Colonic mucosa (tissue), 4 donors: ENCODE results near the gene CLTCL1. TPM values are rescaled to one million over a fixed set of nuclear protein-coding genes. Genes with fewer than 3 reads are reported as not detected.

Source experiments
- DNase-seq: peaks from one replicate; pipeline ENCODE4 v3.0.0-alpha.2; 2020
- H3K27ac ChIP-seq: fragments of 200-600 bp; one replicate; pipeline ENCODE4 v1.8.0; 2021
- H3K27me3 ChIP-seq: fragments of 200-600 bp; one replicate; pipeline ENCODE4 v1.8.0; 2021
- H3K36me3 ChIP-seq: fragments of 200-600 bp; one replicate; pipeline ENCODE4 v1.8.0; 2021
- H3K4me1 ChIP-seq: fragments of 200-600 bp; one replicate; pipeline ENCODE4 v1.8.0; 2021; ENCODE audit warnings: mild to moderate bottlenecking
- H3K4me3 ChIP-seq: fragments of 200-600 bp; one replicate; pipeline ENCODE4 v1.8.0; 2021
- H3K9ac ChIP-seq, 2 donors: one replicate each; pipeline ENCODE4 v1.7.0; 2013; ENCODE audit warnings: control low read depth in 2 of 2, low read depth in 2 of 2, low read length in 2 of 2
- H3K9me3 ChIP-seq: fragments of 200-600 bp; one replicate; pipeline ENCODE4 v1.8.0; 2021
- intact Hi-C: fragments of 100-400 bp; cut with DNase I; formaldehyde crosslinking; loops from one replicate; pipeline ENCODE4 v1.14.1; 2022
- total RNA-seq, 2 donors: library from RNA; stranded (reverse); fragmentation: NEBNext Ultra II Directional in 1 of 2; extraction: Animal tissue kit (Norgen Biotek cat#: 25700) in 1 of 2; gene quantifications; one replicate each; pipeline ENCODE4 v1.2.1, GENCODE V29; 2021
- TF ChIP-seq, protein P1 (sequence below): fragments of 200-600 bp; IDR thresholded peaks from one replicate; pipeline ENCODE4 v1.8.0; 2022; ENCODE audit warnings: antibody characterized with exemption, mild to moderate bottlenecking
- donor health status: healthy.
- donor health status: DM: no; HTN: no; CAD: no.
- donor health status: DM: no; HTN: no; CAD: no.

The CLTCL1 gene
- total RNA-seq, 2 donors from 2014 or later, result 3.4 to 3.5 TPM

DNA sequence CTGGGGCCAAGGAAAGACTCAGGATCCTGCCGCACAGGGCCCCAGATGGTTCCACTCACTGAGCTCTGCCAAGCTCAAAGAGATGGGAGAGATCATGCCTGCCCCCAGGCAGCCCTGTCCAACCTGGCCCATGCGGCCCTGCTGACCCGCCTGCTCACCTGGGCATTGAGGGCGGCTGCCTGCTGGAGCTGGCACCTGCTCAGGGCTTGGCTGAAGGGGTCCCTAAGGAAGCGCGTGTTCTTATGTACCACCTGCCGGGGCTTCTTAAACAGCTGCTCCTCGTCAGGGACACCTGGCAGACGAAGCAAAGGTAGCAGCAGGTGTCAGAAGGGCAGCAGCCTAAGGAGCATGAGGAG, 152.5 kb downstream of the CLTCL1 start:
- Histone ChIP-seq H3K9me3 (no peaks in the 10 kb centered on the region), H3K4me3 (no peak overlapping the region), H3K9ac (no peak overlapping the region), H3K4me1 (peaks cover 6% of the 10 kb centered on the region), H3K27ac (no peak overlapping the region), H3K27me3 (no peaks in the 10 kb centered on the region), H3K36me3 (peaks cover 18% of the 10 kb centered on the region)
- TF ChIP-seq, protein P1, sequence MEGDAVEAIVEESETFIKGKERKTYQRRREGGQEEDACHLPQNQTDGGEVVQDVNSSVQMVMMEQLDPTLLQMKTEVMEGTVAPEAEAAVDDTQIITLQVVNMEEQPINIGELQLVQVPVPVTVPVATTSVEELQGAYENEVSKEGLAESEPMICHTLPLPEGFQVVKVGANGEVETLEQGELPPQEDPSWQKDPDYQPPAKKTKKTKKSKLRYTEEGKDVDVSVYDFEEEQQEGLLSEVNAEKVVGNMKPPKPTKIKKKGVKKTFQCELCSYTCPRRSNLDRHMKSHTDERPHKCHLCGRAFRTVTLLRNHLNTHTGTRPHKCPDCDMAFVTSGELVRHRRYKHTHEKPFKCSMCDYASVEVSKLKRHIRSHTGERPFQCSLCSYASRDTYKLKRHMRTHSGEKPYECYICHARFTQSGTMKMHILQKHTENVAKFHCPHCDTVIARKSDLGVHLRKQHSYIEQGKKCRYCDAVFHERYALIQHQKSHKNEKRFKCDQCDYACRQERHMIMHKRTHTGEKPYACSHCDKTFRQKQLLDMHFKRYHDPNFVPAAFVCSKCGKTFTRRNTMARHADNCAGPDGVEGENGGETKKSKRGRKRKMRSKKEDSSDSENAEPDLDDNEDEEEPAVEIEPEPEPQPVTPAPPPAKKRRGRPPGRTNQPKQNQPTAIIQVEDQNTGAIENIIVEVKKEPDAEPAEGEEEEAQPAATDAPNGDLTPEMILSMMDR, result no peak
- intact Hi-C loops, result no loop called here
- DNase-seq, result no peak

DNA sequence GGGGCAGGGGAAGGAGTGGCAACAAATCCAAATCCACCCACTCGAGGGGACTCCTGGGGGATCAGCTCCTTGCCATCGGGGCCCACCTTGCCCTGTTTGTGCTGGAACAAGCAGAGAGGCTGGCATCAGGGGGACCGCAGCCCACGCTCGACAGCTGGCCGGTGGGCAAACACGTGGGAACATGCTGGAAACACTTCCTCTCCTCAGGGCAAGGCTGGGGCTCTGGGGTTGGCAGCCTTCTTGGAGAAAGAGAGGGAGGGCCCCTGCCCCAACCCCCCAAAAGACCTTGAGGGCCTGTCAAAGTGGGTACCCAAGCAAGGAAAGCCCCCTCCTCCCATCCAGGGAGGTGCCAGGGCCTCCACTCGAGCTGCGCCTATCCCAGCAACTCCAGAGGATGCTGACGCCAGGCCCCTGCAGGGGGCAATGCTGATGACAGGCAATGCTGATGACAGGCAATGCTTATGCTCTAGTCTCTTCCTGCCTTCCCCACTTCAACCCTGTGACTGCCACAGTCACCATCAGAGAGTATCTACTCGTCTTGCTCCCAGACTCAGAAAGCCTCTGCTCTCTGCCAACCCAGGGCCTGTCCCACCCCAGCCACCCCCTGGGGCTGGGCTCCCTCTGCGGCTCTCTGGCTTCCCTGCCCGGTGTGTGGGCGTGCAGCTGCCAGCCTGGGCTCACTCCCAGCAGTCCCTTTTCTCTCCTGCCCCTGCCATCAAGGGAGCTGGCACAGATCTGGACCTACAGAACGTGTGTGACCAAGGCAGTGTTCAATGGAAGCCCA, 153.1 kb downstream of the CLTCL1 start:
- Histone ChIP-seq H3K4me3 (no peak overlapping the region), H3K27ac (no peak overlapping the region), H3K27me3 (no peaks in the 10 kb centered on the region), H3K4me1 (peaks cover under 1% of the 10 kb centered on the region), H3K9me3 (no peaks in the 10 kb centered on the region), H3K9ac (no peak overlapping the region), H3K36me3 (peaks cover 22% of the 10 kb centered on the region)
- intact Hi-C loops, result no loop called here
- TF ChIP-seq, protein P1, result no peak
- DNase-seq, result no peak

DNA sequence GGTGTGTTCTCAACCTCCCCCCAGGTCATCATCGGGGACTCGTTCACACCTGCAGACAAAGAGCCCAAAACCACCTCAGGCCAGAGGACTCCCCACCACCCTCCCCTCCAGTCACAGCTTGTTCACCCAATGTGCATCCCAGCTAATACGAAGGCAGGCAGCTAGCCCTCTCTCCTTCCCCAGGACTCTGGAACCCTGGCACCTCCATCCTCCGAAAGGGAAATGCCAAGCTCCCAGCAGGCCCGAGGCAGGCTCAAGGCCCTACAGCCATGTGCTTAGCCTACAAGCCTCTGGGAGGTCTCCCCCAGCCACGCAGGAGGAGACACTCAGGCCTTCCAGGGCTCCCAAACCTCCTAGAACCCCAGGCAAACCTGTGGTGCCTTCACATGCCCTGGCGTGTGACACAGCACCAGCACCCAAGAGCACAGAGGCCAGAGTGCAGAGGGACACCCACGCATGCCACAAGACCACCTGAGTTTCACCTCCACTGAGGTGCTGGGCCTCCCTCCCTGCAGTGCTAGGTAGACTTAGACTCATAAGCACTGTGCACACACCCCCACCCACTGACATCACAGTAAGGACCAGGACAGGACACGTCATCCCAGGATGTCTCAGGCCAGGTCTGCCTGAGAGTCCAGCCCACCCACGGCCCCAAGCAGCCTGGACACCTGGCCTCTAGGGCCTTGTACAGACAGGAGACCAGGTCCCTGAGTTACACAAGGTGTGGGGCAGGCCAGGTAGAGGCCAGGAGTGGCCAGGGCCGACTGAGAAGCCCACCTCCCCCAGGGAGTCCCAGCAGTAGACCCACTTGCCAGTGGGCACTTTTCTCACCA, 153.9 kb downstream of the CLTCL1 start:
- H3K27ac ChIP-seq, result no peak overlapping the region
- H3K4me1 ChIP-seq, result no peaks in the 10 kb centered on the region
- no peak overlapping the region for H3K9ac ChIP-seq
- H3K36me3 ChIP-seq, result peaks cover 22% of the 10 kb centered on the region
- H3K4me3 ChIP-seq, result no peak overlapping the region
- no peaks in the 10 kb centered on the region for H3K9me3 ChIP-seq
- no peaks in the 10 kb centered on the region for H3K27me3 ChIP-seq
- DNase-seq, result no peak
- TF ChIP-seq, protein P1, result no peak
- intact Hi-C loops, result no loop called here

DNA sequence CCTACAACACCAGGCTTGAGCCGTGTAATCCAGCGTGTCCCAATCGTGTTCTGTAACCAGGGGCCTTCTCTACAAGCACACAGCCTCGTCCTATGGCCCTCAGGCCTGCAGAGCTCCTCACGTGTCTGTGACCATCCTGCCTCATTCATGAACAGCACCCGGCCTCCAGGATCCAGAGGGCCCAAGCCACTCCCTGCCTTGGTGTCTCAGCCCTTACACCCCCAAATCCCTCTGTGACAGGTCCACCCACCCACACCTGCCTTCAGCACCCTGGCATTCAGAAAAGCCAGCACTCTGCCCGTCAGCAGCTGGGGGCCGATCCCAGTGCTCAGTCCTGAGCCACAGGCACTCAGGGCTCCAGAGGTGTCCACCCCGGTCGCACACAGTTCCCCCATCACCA, 154.6 kb downstream of the CLTCL1 start:
- Histone ChIP-seq H3K9ac (no peak overlapping the region), H3K9me3 (no peaks in the 10 kb centered on the region), H3K27ac (no peak overlapping the region), H3K36me3 (peaks cover 22% of the 10 kb centered on the region), H3K4me3 (no peak overlapping the region), H3K27me3 (no peaks in the 10 kb centered on the region), H3K4me1 (no peaks in the 10 kb centered on the region)
- intact Hi-C loops, result no loop called here
- DNase-seq, result no peak
- TF ChIP-seq, protein P1, result no peak

DNA sequence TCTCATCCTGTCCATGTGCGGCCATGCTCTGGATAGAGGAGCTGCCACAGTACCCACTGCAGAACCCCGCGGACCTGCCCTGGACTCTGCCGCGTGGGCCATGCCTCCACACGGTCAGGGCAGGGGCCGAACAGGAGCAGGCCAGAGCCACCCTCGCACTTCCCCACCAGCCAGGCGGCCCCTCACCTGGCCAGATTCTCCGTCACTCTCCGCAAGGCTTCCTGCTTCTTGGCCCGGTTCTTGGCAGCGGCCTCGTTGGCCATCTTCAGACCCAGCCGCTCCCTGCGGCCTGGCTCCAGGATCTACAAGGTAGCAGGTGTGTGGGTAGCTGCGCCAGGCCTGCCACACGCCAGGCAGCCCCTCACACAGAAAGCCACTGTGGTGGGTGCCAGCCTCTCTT, 156.6 kb downstream of the CLTCL1 start:
- intact Hi-C loops, result no loop called here
- Histone ChIP-seq H3K27me3 (no peaks in the 10 kb centered on the region), H3K27ac (no peak overlapping the region), H3K9me3 (no peaks in the 10 kb centered on the region), H3K9ac (no peak overlapping the region), H3K4me3 (no peak overlapping the region), H3K36me3 (peaks cover 22% of the 10 kb centered on the region), H3K4me1 (no peaks in the 10 kb centered on the region)
- no peak for DNase-seq
- TF ChIP-seq, protein P1, result no peak
